Epidermal melanocyte (primary cell): ENCODE measurements around the gene NPHP1.
"Not testable (repeated sequence)": the region's sequence is repeated elsewhere in the genome, so short reads cannot be mapped to it uniquely, and the experiment has no call there.

Source experiments
- DNase-seq: peaks from one replicate; pipeline ENCODE4 v3.0.0; 2011; ENCODE audit warnings: low spot score; ENCODE audit not compliant: insufficient read length

The NPHP1 gene

GRCh38 chr2:110198016-110198415 is 6.8 kb downstream of the NPHP1 start:
- DNase-seq = no peak

GRCh38 chr2:110197452-110197851 is 7.4 kb downstream of the NPHP1 start:
- no peak for DNase-seq

- DNase-seq = not testable (repeated sequence)
These were observed 14.6 kb downstream of the NPHP1 start for GRCh38 chr2:110190169-110190568.

GRCh38 chr2:110182449-110182848 is 22.4 kb downstream of the NPHP1 start:
- DNase-seq = no peak

- no peak for DNase-seq
These were observed 24.8 kb downstream of the NPHP1 start for GRCh38 chr2:110180036-110180435.

- no peak for DNase-seq
These were observed 31.3 kb downstream of the NPHP1 start for GRCh38 chr2:110173523-110173922.

GRCh38 chr2:110172506-110172905 is 32.3 kb downstream of the NPHP1 start:
- DNase-seq = no peak

GRCh38 chr2:110170102-110170501 is 34.7 kb downstream of the NPHP1 start:
- DNase-seq = no peak

GRCh38 chr2:110167326-110168000 is 37.4 kb downstream of the NPHP1 start:
- DNase-seq = no peak

- no peak for DNase-seq
These were observed 38.5 kb downstream of the NPHP1 start for GRCh38 chr2:110166266-110166665.

GRCh38 chr2:110157153-110157793 is 47.5 kb downstream of the NPHP1 start:
- no peak for DNase-seq

- DNase-seq = not testable (repeated sequence)
These were observed 50.0 kb downstream of the NPHP1 start for GRCh38 chr2:110154828-110155227.

GRCh38 chr2:110154188-110154587 is 50.6 kb downstream of the NPHP1 start:
- DNase-seq = not testable (repeated sequence)

GRCh38 chr2:110153416-110153815 is 51.4 kb downstream of the NPHP1 start:
- no peak for DNase-seq

GRCh38 chr2:110152943-110153342 is 51.9 kb downstream of the NPHP1 start:
- no peak for DNase-seq

- no peak for DNase-seq
These were observed 55.2 kb downstream of the NPHP1 start for GRCh38 chr2:110149330-110150220.

GRCh38 chr2:110146945-110147332 is 57.9 kb downstream of the NPHP1 start:
- DNase-seq = no peak

GRCh38 chr2:110146183-110146944 is 58.4 kb downstream of the NPHP1 start:
- DNase-seq = no peak

- no peak for DNase-seq
These were observed 60.8 kb downstream of the NPHP1 start for GRCh38 chr2:110143982-110144381.

- DNase-seq = no peak
These were observed 64.4 kb downstream of the NPHP1 start for GRCh38 chr2:110140401-110140800.

GRCh38 chr2:110134025-110134424 is 70.8 kb downstream of the NPHP1 start:
- DNase-seq = no peak
